ENCODE results near the gene DIPK1A.

GRCh38 chr1:92881391-92881790, 79.9 kb downstream of the DIPK1A start:
- TF ChIP-seq, protein P1, sequence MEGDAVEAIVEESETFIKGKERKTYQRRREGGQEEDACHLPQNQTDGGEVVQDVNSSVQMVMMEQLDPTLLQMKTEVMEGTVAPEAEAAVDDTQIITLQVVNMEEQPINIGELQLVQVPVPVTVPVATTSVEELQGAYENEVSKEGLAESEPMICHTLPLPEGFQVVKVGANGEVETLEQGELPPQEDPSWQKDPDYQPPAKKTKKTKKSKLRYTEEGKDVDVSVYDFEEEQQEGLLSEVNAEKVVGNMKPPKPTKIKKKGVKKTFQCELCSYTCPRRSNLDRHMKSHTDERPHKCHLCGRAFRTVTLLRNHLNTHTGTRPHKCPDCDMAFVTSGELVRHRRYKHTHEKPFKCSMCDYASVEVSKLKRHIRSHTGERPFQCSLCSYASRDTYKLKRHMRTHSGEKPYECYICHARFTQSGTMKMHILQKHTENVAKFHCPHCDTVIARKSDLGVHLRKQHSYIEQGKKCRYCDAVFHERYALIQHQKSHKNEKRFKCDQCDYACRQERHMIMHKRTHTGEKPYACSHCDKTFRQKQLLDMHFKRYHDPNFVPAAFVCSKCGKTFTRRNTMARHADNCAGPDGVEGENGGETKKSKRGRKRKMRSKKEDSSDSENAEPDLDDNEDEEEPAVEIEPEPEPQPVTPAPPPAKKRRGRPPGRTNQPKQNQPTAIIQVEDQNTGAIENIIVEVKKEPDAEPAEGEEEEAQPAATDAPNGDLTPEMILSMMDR (IDR thresholded peaks at IDR 0.05; ENCODE audit: borderline replicate concordance, extremely low read depth, low read length, poor library complexity, severe bottlenecking) = no peak
- no peak for TF ChIP-seq EZH2 (IDR thresholded peaks at IDR 0.05; ENCODE audit: borderline replicate concordance, low read depth, low read length, severe bottlenecking)

All from DND-41 (cell line).